ENCODE measurements around the gene EFCAB8.
"Not testable (repeated sequence)": the region's sequence is repeated elsewhere in the genome, so short reads cannot be mapped to it uniquely, and the experiment has no call there.

The EFCAB8 gene

GRCh38 chr20:32974204-32975064 lies 115.7 kb downstream of the EFCAB8 start:
- peak in 6 of 42 donors; percentile 0 to 19 (median 9) for DNase-seq
- intact Hi-C loops (cut with DNase I): not testable (repeated sequence)

GRCh38 chr20:32975121-32975520 lies 116.4 kb downstream of the EFCAB8 start:
- DNase-seq: peak in 1 of 42 donors; percentile 6
- intact Hi-C loops (cut with DNase I): not testable (repeated sequence)

GRCh38 chr20:32975698-32976674 lies 117.3 kb downstream of the EFCAB8 start:
- DNase-seq: peak in 10 of 42 donors; percentile 3 to 63 (median 34)
- intact Hi-C loops (cut with DNase I): no loop called here

- peak in 5 of 42 donors; percentile 0 to 37 (median 11) for DNase-seq
- intact Hi-C loops (cut with DNase I): no loop called here
These were observed 118.0 kb downstream of the EFCAB8 start for GRCh38 chr20:32976746-32977145.

GRCh38 chr20:32977281-32978008 lies 118.7 kb downstream of the EFCAB8 start:
- DNase-seq: peak in 8 of 42 donors; percentile 2 to 29 (median 14)
- intact Hi-C loops (cut with DNase I): no loop called here

GRCh38 chr20:32978009-32978335 lies 119.2 kb downstream of the EFCAB8 start:
- peak in 6 of 42 donors; percentile 3 to 22 (median 11) for DNase-seq
- intact Hi-C loops (cut with DNase I): no loop called here

- intact Hi-C loops (cut with DNase I): no loop called here
- DNase-seq: peak in 3 of 42 donors; percentile 7 to 32 (median 11)
These were observed 120.7 kb downstream of the EFCAB8 start for GRCh38 chr20:32979201-32979998.

- DNase-seq: peak; percentile 74 to 95 (median 88)
- intact Hi-C loops (cut with DNase I): no loop called here
These were observed 121.6 kb downstream of the EFCAB8 start for GRCh38 chr20:32980131-32980941.

- no peak for DNase-seq
- intact Hi-C loops (cut with DNase I): no loop called here
These were observed 122.3 kb downstream of the EFCAB8 start for GRCh38 chr20:32980990-32981389.

- intact Hi-C loops (cut with DNase I): no loop called here
- peak in 38 of 42 donors; percentile 25 to 82 (median 54) for DNase-seq
These were observed 124.1 kb downstream of the EFCAB8 start for GRCh38 chr20:32982617-32983458.

- intact Hi-C loops (cut with DNase I): no loop called here
- DNase-seq: no peak
These were observed 124.9 kb downstream of the EFCAB8 start for GRCh38 chr20:32983459-32984112.

GRCh38 chr20:32984196-32984595 lies 125.5 kb downstream of the EFCAB8 start:
- intact Hi-C loops (cut with DNase I): no loop called here
- peak; percentile 39 to 90 (median 74) for DNase-seq

- intact Hi-C loops (cut with DNase I): no loop called here
- DNase-seq: no peak
These were observed 126.1 kb downstream of the EFCAB8 start for GRCh38 chr20:32984631-32985354.

- DNase-seq: no peak
- intact Hi-C loops (cut with DNase I): no loop called here
These were observed 126.9 kb downstream of the EFCAB8 start for GRCh38 chr20:32985596-32985995.

GRCh38 chr20:32986331-32986966 lies 127.7 kb downstream of the EFCAB8 start:
- intact Hi-C loops (cut with DNase I): no loop called here
- peak in 14 of 42 donors; percentile 19 to 53 (median 38) for DNase-seq

All from head of caudate nucleus (tissue), 42 donors.